HG03460 (cell line): ENCODE measurements around the gene CAPN8.

Source experiments
- ATAC-seq: cut with Tn5 transposase; IDR thresholded peaks from one replicate; pipeline ENCODE4 v1.9.1; 2021; ENCODE audit not compliant: unreplicated experiment

Gene CAPN8

GRCh38 chr1:223665592-223666312 is at the start of gene CAPN8:
CAPN8 (minus strand) TSS chr1:223665701; CDS start chr1:223665646, 55 bp downstream.
- no peak for ATAC-seq

GRCh38 chr1:223714849-223715603 is 49.5 kb upstream of the CAPN8 start:
- ATAC-seq = no peak

DNA sequence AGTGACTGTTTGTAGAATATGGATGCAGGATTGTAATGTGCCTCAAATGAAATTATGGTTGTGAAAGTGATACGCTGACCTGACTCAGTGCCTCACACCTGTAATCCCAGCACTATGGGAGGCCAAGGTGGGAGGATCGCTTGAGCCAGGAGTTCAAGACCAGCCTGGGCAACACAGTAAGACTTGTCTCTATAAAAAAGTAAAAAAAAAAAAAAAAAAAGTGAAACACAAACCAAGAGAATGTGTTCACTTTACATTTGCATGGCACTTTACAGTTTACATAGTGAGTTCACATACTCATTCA is 48.9 kb upstream of the CAPN8 start:
- no peak for ATAC-seq

- ATAC-seq = no peak
These were observed 48.3 kb upstream of the CAPN8 start for GRCh38 chr1:223713546-223714420.

- ATAC-seq = peak; percentile 29
These were observed 47.5 kb upstream of the CAPN8 start for GRCh38 chr1:223712850-223713474.

DNA sequence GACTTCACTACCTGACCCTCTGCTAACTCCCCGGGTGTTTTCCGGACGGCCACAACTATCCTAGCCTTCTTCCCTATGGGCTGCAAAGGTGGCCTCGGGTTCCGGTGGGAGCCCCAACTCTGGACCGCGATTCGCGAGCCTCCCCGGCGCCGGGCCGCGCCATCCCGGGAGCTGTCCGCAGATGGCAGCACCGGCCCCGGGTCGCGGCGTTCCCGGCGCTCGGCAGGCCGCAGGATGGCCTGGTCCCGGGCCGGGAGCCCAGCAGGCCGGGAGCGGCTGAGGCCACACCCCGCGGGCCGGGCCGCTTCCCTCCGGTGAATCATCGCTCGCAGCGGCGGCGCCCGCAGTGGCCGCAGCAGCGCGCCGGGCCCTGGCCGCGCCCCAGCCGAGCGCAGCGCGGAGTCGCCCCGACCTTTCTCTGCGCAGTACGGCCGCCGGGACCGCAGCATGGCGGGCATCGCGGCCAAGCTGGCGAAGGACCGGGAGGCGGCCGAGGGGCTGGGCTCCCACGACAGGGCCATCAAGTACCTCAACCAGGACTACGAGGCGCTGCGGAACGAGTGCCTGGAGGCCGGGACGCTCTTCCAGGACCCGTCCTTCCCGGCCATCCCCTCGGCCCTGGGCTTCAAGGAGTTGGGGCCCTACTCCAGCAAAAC is 46.8 kb upstream of the CAPN8 start, which contains the start of gene CAPN2:
CAPN2 (plus strand) TSS at position 346 of the 656 bp plus-strand sequence; CDS start at position 448, 102 bp downstream.
- peak; percentile 56 for ATAC-seq

DNA sequence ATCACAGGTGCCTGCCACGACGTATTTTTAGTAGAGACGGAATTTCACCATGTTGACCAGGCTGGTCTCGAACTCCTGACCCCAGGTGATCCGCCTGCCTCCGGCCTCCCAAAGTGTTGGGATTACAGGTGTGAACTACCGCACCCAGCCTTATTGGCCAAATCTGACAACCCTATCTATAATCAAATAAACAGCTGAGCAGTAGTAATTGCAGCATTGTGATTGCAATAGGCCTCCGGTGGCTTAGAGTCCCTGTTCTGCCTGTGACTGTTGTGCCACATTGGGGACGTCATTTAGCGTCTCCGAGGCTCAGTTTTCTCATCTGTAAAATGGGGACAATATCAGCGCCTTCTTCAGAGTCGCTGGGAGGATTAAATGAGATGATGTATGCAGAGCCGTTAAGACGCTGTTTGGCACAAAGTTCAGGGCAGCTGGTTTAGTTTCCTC is 46.3 kb upstream of the CAPN8 start:
- no peak for ATAC-seq

DNA sequence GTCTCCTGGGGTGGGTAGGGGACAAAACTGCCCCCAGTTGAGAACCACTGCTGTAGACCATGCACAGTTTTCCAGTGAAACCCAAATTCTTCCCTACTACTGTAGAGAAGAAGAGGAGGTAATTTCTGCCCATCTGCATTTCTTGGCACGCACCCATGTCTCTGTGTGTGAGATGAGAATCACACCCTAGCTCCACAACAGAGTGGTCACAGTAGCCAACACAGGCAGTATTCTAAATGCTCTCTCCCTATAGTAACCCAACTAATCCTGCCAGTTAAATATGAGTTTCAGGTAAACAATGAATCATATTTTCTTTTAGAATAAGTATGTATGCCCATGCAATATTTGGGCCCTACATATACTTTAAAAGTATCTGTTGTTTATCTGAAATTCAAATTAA is 45.7 kb upstream of the CAPN8 start:
- no peak for ATAC-seq

- ATAC-seq = no peak
These were observed 45.0 kb upstream of the CAPN8 start for GRCh38 chr1:223710179-223711133.

DNA sequence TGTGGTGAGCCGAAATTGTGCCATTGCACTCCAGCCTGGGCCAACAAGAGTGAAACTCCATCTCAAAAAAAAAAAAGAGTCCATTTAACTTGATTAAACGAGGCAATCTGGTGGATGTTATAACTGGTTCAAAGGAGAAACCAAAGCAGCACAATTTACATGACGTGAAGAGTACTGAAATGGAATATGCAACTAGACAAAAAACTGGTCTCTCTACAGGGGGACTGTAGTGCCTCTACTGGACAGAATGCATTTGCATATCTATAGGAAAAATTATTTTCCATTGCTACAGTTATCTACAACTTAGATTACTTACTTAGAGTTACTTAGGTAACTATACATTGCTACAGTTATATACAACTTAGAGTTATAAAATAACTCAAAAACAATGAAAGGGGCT is 44.1 kb upstream of the CAPN8 start:
- no peak for ATAC-seq

GRCh38 chr1:223708651-223709268 is 43.3 kb upstream of the CAPN8 start:
- no peak for ATAC-seq

- no peak for ATAC-seq
These were observed 42.5 kb upstream of the CAPN8 start for GRCh38 chr1:223708001-223708359.

DNA sequence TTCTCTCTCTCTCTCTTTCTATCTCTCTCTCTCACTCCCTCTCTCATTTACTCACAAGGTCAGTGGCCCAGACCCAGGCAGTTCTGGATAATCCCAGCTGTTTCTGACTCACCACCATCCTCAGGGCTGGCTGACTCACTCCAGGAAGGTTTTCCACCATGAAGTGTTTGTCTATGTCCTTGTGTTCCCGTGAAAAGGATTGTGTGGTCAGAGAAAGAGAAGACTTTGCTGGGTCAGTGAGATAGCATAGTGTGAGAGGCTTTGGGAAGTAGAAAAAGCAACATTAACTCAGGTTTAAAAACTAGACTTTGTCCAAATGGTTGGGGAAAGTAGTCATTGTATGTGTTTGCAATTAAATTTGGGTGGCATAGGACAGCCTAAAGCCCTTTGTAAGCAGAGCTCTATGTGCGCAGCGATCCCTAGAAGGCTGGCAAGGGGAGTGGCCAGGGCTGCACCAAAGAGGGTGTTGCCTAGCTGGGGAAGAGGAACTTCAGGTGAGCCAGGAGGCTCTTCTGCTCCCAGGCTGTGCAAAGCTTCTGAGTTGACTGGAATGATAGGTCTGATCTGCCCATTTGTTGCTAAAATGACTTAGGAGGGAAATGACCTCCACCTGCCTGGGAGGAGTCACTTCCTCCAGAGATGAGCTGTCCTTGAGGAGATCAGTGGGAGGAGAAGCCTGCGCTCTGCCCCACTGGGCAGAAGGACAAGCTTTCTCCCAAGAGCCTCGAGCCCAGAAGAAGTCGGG is 41.9 kb upstream of the CAPN8 start:
- no peak for ATAC-seq

- no peak for ATAC-seq
These were observed 40.8 kb upstream of the CAPN8 start for GRCh38 chr1:223706077-223706973.

DNA sequence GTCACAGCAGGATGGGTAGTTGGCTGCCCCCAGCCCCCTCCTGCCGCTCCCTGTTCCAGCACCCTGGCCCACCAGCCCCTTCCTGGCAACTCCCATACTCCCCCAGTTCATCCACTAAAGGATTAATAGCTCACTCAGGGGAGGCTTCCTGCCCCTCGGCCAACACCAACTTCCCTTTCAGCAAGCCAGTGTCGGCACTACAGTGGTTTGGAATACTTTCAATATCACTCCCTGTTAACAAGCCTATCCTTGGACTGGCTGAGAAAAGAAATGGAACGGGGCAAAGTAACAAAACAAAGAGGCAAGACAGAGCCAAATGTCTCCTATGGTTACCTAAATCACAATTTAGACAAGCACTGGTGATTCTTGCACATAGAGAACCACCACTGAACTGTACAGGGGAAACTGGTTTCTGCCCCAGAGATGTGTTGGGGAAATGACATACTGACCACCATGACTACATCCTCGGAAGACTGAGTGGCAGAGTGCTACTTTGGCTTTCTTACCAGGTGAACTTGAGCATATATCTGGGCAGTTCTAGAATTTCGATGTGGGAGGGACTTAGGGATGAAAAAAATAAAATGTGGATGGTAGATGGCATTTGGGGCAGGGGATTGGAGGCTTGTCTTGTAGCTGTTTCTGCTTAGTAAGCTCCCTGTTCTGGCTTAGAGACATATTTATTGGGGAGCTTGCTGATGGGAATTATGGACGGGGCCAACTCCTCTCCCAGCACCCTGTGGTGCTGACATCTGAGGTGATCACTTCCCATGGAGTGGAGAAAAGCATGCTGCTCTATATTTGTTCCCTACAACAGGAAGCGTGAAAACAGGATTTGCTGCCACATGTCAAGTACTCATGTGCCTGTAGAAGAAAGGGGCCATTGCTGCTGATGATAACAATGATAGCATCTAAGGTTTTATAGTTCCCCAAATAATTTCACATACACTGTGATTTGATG is 39.7 kb upstream of the CAPN8 start:
- ATAC-seq = no peak

DNA sequence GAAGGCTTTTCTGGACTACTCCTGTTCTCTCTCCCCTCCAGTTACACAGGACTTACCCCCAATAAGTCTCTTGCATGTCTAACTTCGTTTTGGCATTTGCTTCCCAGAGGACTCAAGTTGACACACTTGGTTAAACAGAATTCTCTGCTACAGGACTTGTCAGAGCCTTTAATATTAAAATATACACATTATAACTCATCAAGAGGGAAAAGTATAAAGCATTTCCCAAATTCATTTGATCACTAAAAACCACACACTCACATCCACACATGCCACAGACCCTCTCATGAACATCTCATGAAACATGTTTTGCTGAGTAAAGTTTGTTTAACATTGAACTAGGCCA is 38.1 kb upstream of the CAPN8 start:
- ATAC-seq = no peak
